ENCODE measurements around the gene ACTL6B.
"Not testable (repeated sequence)": the region's sequence is repeated elsewhere in the genome, so short reads cannot be mapped to it uniquely, and the experiment has no call there.

DNA sequence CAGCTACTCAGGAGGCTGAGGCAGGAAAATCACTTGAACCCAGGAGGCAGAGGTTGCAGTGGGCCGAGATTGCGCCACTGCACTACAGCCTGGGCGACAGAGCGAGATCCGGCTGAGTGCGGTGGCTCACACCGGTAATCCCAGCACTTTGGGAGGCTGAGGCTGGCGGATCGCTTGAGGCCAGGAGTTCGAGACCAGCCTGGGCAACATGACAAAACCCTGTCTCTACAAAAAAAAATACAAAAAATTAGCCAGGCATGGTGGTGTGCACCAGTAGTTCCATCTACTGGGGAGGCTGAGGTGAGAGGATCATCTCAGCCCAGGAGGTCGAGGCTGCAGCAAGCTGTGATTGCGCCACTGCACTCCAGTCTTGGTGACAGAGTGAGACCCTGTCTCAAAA lies 12.9 kb upstream of the ACTL6B start:
- TF ChIP-seq, protein P1, sequence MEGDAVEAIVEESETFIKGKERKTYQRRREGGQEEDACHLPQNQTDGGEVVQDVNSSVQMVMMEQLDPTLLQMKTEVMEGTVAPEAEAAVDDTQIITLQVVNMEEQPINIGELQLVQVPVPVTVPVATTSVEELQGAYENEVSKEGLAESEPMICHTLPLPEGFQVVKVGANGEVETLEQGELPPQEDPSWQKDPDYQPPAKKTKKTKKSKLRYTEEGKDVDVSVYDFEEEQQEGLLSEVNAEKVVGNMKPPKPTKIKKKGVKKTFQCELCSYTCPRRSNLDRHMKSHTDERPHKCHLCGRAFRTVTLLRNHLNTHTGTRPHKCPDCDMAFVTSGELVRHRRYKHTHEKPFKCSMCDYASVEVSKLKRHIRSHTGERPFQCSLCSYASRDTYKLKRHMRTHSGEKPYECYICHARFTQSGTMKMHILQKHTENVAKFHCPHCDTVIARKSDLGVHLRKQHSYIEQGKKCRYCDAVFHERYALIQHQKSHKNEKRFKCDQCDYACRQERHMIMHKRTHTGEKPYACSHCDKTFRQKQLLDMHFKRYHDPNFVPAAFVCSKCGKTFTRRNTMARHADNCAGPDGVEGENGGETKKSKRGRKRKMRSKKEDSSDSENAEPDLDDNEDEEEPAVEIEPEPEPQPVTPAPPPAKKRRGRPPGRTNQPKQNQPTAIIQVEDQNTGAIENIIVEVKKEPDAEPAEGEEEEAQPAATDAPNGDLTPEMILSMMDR (IDR thresholded peaks at IDR 0.05; ENCODE audit: low read depth, low read length): not testable (repeated sequence)
- TF ChIP-seq POLR2A (IDR thresholded peaks at IDR 0.05; ENCODE audit: extremely low read depth, insufficient read length): not testable (repeated sequence)
